Mucosa of stomach (tissue), 1 donor: ENCODE results near the gene FCRLA.
"Not testable (repeated sequence)": the region's sequence is repeated elsewhere in the genome, so short reads cannot be mapped to it uniquely, and the experiment has no call there.

Source experiments
- H3K27me3 ChIP-seq: one replicate; pipeline ENCODE4 v1.7.0; 2013; ENCODE audit warnings: mild to moderate bottlenecking, low read length; ENCODE audit not compliant: control insufficient read depth, insufficient read depth
- H3K36me3 ChIP-seq: one replicate; pipeline ENCODE4 v1.7.0; 2013; ENCODE audit warnings: low read length; ENCODE audit not compliant: control insufficient read depth, insufficient read depth
- H3K4me1 ChIP-seq: one replicate; pipeline ENCODE4 v1.7.0; 2013; ENCODE audit warnings: mild to moderate bottlenecking, low read length; ENCODE audit not compliant: control insufficient read depth, insufficient read depth
- H3K4me3 ChIP-seq: one replicate; pipeline ENCODE4 v1.7.0; 2013; ENCODE audit warnings: low read length
- H3K9ac ChIP-seq: one replicate; pipeline ENCODE4 v1.7.0; 2013; ENCODE audit warnings: mild to moderate bottlenecking, low read length, moderate library complexity
- H3K9me3 ChIP-seq: one replicate; pipeline ENCODE4 v1.7.0; 2013; ENCODE audit warnings: mild to moderate bottlenecking, low read length, moderate library complexity; ENCODE audit not compliant: control insufficient read depth
- donor health status: Pancreatic carcinoma.

The FCRLA gene

GRCh38 chr1:161676958-161677689 is 29.9 kb upstream of the FCRLA start:
- H3K4me1 ChIP-seq, result no peaks in the 10 kb centered on the region
- no peak overlapping the region for H3K9ac ChIP-seq
- no peaks in the 10 kb centered on the region for H3K9me3 ChIP-seq
- no peaks in the 10 kb centered on the region for H3K36me3 ChIP-seq
- H3K4me3 ChIP-seq, result no peak overlapping the region
- H3K27me3 ChIP-seq, result no peaks in the 10 kb centered on the region

- H3K9me3 ChIP-seq, result no peaks in the 10 kb centered on the region
- H3K4me1 ChIP-seq, result no peaks in the 10 kb centered on the region
- H3K27me3 ChIP-seq, result no peaks in the 10 kb centered on the region
- no peak overlapping the region for H3K9ac ChIP-seq
- H3K36me3 ChIP-seq, result no peaks in the 10 kb centered on the region
- H3K4me3 ChIP-seq, result no peak overlapping the region
Measured at GRCh38 chr1:161678500-161678899, 28.5 kb upstream of the FCRLA start.

GRCh38 chr1:161681879-161682278 is 25.1 kb upstream of the FCRLA start:
- H3K9me3 ChIP-seq, result no peaks in the 10 kb centered on the region
- H3K4me1 ChIP-seq, result no peaks in the 10 kb centered on the region
- no peaks in the 10 kb centered on the region for H3K36me3 ChIP-seq
- H3K4me3 ChIP-seq, result no peak overlapping the region
- H3K27me3 ChIP-seq, result no peaks in the 10 kb centered on the region
- H3K9ac ChIP-seq, result no peak overlapping the region

- H3K36me3 ChIP-seq, result no peaks in the 10 kb centered on the region
- H3K9me3 ChIP-seq, result no peaks in the 10 kb centered on the region
- no peak overlapping the region for H3K4me3 ChIP-seq
- peaks cover 5% of the 10 kb centered on the region for H3K27me3 ChIP-seq
- no peak overlapping the region for H3K9ac ChIP-seq
- no peaks in the 10 kb centered on the region for H3K4me1 ChIP-seq
Measured at GRCh38 chr1:161688946-161689345, 18.1 kb upstream of the FCRLA start.

- H3K9me3 ChIP-seq, result no peaks in the 10 kb centered on the region
- peaks cover 5% of the 10 kb centered on the region for H3K27me3 ChIP-seq
- no peaks in the 10 kb centered on the region for H3K4me1 ChIP-seq
- no peak overlapping the region for H3K9ac ChIP-seq
- no peak overlapping the region for H3K4me3 ChIP-seq
- no peaks in the 10 kb centered on the region for H3K36me3 ChIP-seq
Measured at GRCh38 chr1:161691846-161692245, 15.2 kb upstream of the FCRLA start.

- H3K27me3 ChIP-seq, H3K9me3 ChIP-seq, H3K36me3 ChIP-seq, H3K4me3 ChIP-seq, H3K4me1 ChIP-seq, H3K9ac ChIP-seq: not testable (repeated sequence)
Measured at GRCh38 chr1:161693020-161693712, 13.9 kb upstream of the FCRLA start.

- H3K9me3 ChIP-seq, H3K27me3 ChIP-seq, H3K36me3 ChIP-seq, H3K4me1 ChIP-seq, H3K4me3 ChIP-seq, H3K9ac ChIP-seq: not testable (repeated sequence)
Measured at GRCh38 chr1:161698302-161698701, 8.7 kb upstream of the FCRLA start.

- Histone ChIP-seq H3K4me3 (no peak overlapping the region), H3K4me1 (no peaks in the 10 kb centered on the region), H3K9me3 (no peaks in the 10 kb centered on the region), H3K9ac (no peak overlapping the region), H3K27me3 (no peaks in the 10 kb centered on the region), H3K36me3 (no peaks in the 10 kb centered on the region)
Measured at GRCh38 chr1:161702250-161702649, 4.8 kb upstream of the FCRLA start.

DNA sequence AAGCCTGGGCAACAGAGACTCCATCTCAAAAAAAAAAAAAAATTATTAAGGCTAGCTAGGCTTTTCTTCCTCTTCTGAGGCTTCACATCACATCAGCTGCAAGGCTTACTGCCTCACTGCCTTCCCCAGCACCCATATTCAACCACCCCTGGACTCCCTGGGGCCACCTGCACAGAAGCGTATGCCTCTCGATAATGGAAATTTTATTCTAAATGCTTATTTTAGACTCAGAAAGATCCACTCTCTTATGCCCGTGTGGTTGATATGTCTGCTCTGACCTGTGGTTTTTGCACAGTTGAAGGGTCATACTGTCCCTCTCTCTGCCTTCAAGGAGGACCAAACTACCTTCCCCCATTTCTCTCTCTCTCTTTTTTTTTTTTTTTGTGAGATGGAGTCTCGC is 1.5 kb upstream of the FCRLA start:
- H3K36me3 ChIP-seq, result no peaks in the 10 kb centered on the region
- no peaks in the 10 kb centered on the region for H3K9me3 ChIP-seq

GRCh38 chr1:161706113-161706481 is 932 bp upstream of the FCRLA start:
- no peaks in the 10 kb centered on the region for H3K36me3 ChIP-seq
- H3K4me1 ChIP-seq, result no peaks in the 10 kb centered on the region
- H3K9me3 ChIP-seq, result no peaks in the 10 kb centered on the region
- H3K27me3 ChIP-seq, result no peaks in the 10 kb centered on the region
- H3K4me3 ChIP-seq, result no peak overlapping the region
- no peak overlapping the region for H3K9ac ChIP-seq

More for the DNA sequence above, 1.5 kb upstream of the FCRLA start:
- no peak overlapping the region for H3K9ac ChIP-seq
- H3K4me1 ChIP-seq, result no peaks in the 10 kb centered on the region
- H3K27me3 ChIP-seq, result no peaks in the 10 kb centered on the region
- no peak overlapping the region for H3K4me3 ChIP-seq

- H3K4me1 ChIP-seq, result no peaks in the 10 kb centered on the region
- no peak overlapping the region for H3K4me3 ChIP-seq
- no peaks in the 10 kb centered on the region for H3K9me3 ChIP-seq
- H3K9ac ChIP-seq, result no peak overlapping the region
- no peaks in the 10 kb centered on the region for H3K27me3 ChIP-seq
- no peaks in the 10 kb centered on the region for H3K36me3 ChIP-seq
Measured at GRCh38 chr1:161707503-161707902, 474 bp downstream of the FCRLA start.

DNA sequence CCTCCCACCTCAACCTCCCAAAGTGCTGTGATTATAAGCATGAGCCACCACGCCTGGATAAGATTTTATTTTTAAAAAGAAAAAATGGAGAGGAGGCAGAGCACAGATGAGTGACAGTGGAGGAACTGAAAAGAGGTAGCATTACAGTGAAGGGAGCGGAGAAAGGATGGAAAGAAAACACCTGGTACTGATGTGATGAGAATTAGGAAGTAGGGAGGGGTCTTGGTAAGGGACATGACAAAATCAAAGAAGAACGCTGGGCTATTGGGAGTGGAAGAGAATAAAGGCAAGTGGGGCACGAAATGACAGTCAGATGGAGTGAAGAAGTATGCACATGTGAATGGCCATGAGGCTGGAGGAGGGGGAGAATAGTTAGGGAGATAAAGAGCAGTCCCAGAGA is 2.3 kb downstream of the FCRLA start:
- H3K27me3 ChIP-seq, result no peaks in the 10 kb centered on the region
- no peak overlapping the region for H3K4me3 ChIP-seq
- H3K9me3 ChIP-seq, result no peaks in the 10 kb centered on the region
- H3K9ac ChIP-seq, result no peak overlapping the region
- no peaks in the 10 kb centered on the region for H3K36me3 ChIP-seq
- H3K4me1 ChIP-seq, result no peaks in the 10 kb centered on the region
